ENCODE measurements around the gene NMNAT3.
"Not testable (repeated sequence)": the region's sequence is repeated elsewhere in the genome, so short reads cannot be mapped to it uniquely, and the experiment has no call there.

NMNAT3 gene

DNA sequence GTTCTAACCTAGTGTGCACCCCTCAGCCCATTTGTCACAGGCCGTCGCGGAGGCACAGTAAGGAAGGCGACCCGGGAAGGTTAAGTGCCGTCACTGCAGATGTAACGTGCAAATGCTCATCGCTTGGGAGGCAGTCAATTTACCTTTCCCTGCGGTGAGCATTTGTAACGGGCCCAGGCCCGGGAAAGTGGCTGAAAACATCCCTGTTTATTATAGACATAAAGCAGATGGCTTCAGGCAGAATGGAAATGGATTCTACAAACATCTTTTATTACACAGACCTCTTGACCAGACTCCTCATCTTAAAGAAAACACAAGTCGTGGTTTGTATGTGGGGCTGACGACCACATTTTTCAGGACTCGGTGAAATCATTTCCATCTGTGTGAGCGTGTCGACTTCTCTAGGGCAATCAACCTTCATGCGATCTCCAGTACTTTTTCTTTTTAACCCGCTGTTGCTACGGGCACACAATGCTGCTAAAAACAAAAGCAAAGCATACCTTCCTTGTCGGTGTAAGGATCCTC is 43.6 kb downstream of the NMNAT3 start:
- DNase-seq: no peak

GRCh38 chr3:139633511-139633910 is 44.3 kb downstream of the NMNAT3 start:
- no peak for DNase-seq

DNA sequence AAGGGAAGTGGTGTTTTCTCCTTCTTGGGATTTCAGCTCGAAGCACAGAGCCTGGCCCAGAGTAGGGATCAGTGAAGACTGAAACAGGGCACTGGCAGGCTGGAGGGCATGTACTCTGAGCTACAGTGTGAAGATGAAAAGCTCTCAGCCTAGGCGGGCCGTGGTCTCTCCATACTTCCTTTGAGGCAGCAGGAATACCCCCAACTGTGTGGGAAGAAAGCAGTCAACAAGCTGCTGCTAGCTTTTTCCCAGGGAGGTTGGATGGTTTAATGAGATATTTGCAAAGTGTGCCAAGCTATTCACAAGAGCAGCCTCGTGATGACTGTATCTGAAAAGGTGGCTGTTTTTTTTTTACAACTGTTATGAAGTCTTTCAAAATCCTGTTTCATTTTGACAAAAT is 47.2 kb downstream of the NMNAT3 start:
- DNase-seq: no peak

- DNase-seq: no peak
Observed at GRCh38 chr3:139629033-139629432, 48.7 kb downstream of the NMNAT3 start.

GRCh38 chr3:139627759-139628158 is 50.0 kb downstream of the NMNAT3 start:
- DNase-seq: no peak

GRCh38 chr3:139620438-139620837 is 57.3 kb downstream of the NMNAT3 start:
- DNase-seq: no peak

GRCh38 chr3:139619484-139619883 is 58.3 kb downstream of the NMNAT3 start:
- no peak for DNase-seq

GRCh38 chr3:139617672-139618268 is 60.0 kb downstream of the NMNAT3 start:
- no peak for DNase-seq

DNA sequence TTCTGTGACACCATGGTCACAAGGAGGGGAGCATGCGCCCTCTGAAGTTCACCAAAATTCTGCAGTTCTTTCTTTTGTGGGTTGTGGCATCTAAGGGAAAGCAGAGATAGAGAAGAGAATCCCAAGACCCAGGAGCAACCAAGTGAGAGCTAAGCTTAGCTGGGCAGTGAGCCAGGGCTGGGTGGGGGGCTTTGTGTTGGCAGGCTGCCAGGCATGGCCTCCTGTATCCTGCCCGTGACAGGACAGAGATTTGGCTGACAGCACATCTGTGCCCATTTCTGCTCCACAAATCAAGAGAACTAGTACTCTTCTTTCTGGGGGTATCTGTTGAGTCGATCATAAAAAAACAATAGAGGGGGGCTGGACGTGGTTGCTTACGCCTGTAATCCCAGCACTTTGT is 66.2 kb downstream of the NMNAT3 start:
- DNase-seq: no peak

DNA sequence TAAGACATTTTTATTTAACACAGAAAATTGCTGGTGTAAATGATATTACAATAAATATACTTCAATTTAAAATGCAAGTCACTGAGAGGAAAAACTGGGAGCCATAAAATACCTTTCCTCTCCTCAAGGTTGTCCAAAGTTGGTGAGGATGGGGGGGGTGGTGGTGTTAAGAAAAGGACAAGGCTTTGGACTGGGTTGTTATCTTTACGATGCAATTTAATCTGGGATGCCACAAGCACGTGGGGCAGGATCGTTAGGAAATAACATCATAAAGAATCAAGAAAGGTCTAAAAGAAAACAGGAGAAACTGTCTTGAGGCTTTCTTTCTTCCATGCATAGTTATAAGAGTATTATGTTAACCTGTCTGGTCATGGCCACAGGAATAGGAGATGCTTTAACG is 66.9 kb downstream of the NMNAT3 start:
- DNase-seq: no peak

GRCh38 chr3:139608924-139609323 is 68.8 kb downstream of the NMNAT3 start:
- DNase-seq: no peak

DNA sequence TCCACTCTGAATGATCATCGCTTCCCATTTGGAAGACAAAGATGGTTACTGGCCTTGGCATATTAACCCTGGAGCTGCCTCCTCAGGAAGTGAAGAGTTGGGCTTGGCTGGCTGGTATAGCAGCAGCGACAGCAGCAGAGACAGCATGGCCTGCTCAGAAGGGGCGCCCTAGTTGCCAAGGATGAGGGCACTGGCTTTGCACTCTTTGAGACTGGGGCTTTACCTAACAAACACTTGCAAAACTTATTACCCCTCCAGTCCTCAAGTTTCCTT is 69.7 kb downstream of the NMNAT3 start:
- no peak for DNase-seq

DNA sequence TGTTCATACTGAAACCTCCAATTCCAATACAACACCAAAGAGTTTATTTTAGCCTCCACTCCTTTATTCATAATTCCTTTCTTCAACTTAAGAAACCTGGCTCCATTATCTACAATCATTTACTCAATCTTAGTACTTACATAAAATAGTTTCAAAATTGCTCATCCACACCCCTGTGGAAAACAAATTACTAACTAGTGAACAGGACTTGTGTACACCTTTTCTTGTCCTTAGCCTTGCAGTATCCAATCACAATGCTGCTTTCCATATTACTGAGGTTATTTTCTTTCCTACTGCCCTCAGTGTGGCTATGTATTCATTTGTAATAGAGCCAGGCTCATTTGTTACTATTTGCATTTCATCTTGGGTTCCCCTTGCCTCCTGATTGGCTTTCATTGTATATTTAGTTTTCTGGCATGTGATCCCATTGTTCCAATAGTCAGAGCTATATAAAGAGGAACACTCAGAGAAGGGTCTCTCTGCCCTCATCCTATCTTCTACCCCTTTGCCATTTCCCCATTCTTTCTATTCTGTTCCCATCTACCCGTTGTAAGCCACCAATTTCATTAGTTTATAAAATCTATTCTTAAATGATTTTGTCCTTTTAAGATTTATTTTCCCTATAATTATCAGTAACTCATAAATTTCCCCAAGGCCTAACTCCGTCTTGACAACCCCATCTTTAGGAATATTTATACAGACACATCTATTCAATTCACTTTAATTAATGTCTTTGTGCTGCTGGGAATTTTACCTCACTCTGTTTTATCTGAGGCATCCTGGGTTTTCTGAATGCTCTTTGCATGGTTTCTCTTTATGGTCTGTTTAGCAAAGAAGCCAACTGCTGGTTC is 70.3 kb downstream of the NMNAT3 start:
- no peak for DNase-seq

GRCh38 chr3:139602003-139602402 is 75.8 kb downstream of the NMNAT3 start:
- no peak for DNase-seq

- DNase-seq: no peak
Observed at GRCh38 chr3:139601191-139601961, 76.4 kb downstream of the NMNAT3 start.

DNA sequence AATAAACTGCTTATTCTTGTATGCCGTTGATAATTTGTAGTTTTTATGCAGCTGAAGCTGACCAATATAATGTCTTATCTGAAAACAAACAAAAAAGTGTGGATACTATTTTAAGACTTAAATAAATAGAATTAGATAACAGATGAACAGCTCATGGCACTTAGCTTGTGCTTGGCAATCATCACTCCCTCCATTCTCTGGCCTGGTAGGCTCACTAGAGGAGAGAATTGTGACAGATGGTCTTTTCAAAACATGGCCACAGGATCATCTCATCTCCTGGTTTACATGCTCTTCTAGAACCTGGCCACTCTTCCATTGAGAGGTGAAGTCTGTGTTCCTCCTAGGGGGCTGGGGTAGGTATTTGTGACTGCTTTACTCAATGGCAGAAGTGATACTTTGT is 79.8 kb downstream of the NMNAT3 start:
- no peak for DNase-seq

DNA sequence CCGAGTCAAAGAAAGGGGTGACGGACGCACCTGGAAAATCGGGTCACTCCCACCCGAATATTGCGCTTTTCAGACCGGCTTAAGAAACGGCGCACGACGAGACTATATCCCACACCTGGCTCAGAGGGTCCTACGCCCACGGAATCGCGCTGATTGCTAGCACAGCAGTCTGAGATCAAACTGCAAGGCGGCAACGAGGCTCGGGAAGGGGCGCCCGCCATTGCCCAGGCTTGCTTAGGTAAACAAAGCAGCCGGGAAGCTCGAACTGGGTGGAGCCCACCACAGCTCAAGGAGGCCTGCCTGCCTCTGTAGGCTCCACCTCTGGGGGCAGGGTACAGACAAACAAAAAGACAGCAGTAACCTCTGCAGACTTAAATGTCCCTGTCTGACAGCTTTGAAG is 86.6 kb downstream of the NMNAT3 start:
- not testable (repeated sequence) for DNase-seq

DNA sequence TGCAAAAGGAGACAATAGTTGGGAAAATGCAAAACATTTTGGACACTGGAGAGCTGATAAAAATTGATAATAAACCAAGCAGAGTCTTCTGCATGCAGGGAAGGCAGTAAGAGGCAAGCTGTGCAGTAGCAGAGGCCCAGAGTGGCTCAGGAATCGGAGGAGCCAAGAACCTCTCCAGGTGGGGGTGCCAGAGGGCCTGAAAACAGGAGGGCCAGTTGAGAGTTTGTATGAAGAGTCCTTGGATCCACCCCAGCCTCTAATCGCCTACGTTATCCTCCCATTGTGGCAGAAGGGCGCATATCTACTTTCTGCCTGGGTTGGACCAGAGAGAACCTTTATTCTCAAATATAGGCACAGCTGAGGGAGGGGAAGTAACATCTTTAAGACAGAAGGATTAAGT is 89.3 kb downstream of the NMNAT3 start:
- no peak for DNase-seq

- DNase-seq: no peak
Observed at GRCh38 chr3:139587797-139588196, 90.0 kb downstream of the NMNAT3 start.

- no peak for DNase-seq
Observed at GRCh38 chr3:139586420-139587017, 91.3 kb downstream of the NMNAT3 start.

DNA sequence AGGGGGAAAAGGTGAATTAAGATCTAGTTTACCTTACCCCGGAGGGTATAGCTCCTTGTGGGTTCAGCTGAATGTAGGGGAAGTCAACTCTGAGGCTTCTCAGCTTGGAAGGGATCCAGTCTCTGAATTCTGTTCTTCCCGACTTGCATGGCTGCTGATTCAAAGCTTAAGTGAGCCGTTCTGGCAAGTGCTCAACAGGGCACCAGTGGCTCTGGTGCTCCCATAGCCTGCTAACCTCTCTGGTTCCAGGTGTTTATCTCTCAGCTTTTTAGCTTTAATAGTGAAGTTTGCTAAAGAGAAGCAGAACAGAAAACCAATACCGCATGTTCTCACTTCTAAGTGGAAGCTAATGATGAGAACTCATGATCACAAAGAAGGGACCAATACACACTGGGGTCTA is 92.0 kb downstream of the NMNAT3 start:
- DNase-seq: no peak

DNA sequence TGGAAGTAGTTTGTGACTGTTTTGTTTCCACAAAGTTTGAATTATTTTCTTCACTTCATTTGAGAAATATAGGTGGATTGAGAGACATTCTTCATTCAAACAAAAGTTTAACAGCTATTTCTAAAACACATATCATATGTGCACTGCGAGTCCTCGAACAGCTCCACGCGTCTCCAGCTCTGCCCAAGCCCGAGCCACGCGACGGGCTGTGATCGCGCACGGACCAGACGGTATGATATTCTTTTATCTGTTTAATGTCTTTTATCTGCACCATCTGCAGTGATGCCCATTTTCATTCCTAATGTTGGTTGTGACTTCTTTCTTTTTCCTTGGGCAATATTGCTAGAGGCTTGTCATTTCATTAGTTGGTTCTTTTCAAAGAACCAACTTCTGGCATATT is 94.1 kb downstream of the NMNAT3 start:
- DNase-seq: not testable (repeated sequence)

DNA sequence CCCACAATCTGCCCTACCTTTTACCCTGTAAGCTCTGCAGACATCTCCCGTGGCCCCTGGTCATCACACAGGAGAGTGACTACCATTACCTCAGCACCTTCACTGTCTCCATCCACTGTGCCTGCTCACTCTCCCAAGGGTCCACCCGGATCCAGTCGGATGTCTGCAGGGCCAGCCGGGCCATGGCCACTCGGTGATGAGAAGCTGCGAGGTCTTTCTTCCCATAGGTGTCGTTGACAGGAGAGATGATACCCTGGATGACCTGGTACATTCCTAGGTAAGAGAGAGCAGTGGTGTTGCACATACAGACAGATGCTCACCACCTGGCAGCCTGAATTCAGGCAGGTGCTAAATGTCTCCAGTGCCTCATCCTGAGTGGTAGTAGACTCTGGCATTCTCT is 99.0 kb downstream of the NMNAT3 start:
- DNase-seq: no peak

All from CD4-positive, alpha-beta T cell treated with Interleukin-17A for 4 hours (primary cell).